Stomach (tissue), 9 donors: ENCODE results near the gene PRKCA. TPM values are rescaled to one million over a fixed set of nuclear protein-coding genes. Genes with fewer than 3 reads are reported as not detected.
"Not testable (repeated sequence)": the region's sequence is repeated elsewhere in the genome, so short reads cannot be mapped to it uniquely, and the experiment has no call there.

ENCODE experiments used
- DNase-seq, 2 donors: peaks; one replicate each; pipeline versions ENCODE4 v3.0.0 to v3.0.0-alpha.2; 2013 to 2019
- H3K27ac ChIP-seq, 5 donors: fragments of 200-600 bp in 4 of 5; sonication (generic) in 4 of 5; one replicate each; pipeline ENCODE4 v1.5.1; 2013 to 2019; ENCODE audit warnings: mild to moderate bottlenecking in 1 of 5, moderate library complexity in 1 of 5
- H3K27me3 ChIP-seq, 3 donors: fragments of 200-600 bp; sonication (generic); one replicate each; pipeline ENCODE4 v1.5.1; 2017 to 2019; ENCODE audit warnings: mixed run types in 1 of 3
- H3K36me3 ChIP-seq, 4 donors: fragments of 200-600 bp; sonication (generic); 1 replicate in 3 of 4; 2 replicates in 1 of 4; pipeline ENCODE4 v1.5.1; 2016 to 2019
- H3K4me1 ChIP-seq, 4 donors: fragments of 200-600 bp; sonication (generic); one replicate each; pipeline ENCODE4 v1.5.1; 2016 to 2019
- H3K4me3 ChIP-seq, 4 donors: fragments of 200-600 bp; sonication (generic) in 3 of 4; one replicate each; pipeline ENCODE4 v1.5.1; 2016 to 2019; ENCODE audit warnings: mild to moderate bottlenecking in 1 of 4
- H3K9me3 ChIP-seq, 4 donors: fragments of 200-600 bp; sonication (generic); one replicate each; pipeline ENCODE4 v1.5.1; 2016 to 2019
- EP300 ChIP-seq: sonication (generic); formaldehyde crosslinking; IDR thresholded peaks from one replicate; pipeline ENCODE4 v1.6.1; 2017; ENCODE audit warnings: antibody characterized with exemption
- POLR2A ChIP-seq, 4 donors: fragments of 450-650 bp; IDR thresholded peaks; one replicate each; pipeline ENCODE4 v1.6.1; 2016; ENCODE audit warnings: antibody characterized with exemption in 4 of 4, control low read depth in 2 of 4, mild to moderate bottlenecking in 1 of 4, moderate library complexity in 1 of 4
- POLR2AphosphoS5 ChIP-seq, 3 donors: sonication (generic); formaldehyde crosslinking; IDR thresholded peaks; one replicate each; pipeline ENCODE4 v1.6.1; 2016; ENCODE audit warnings: antibody characterized with exemption in 3 of 3
- WGBS, 5 donors: extraction: QIAGEN DNeasy Blood & Tissue Kit in 3 of 5; methylation state at CpG; one replicate each; pipeline versions ENCODE4 v1.1.5 to v1.1.7; 2013 to 2018; 5-methylcytosine and 5-hydroxymethylcytosine counted together
- intact Hi-C: fragments of 100-400 bp; cut with DNase I; formaldehyde crosslinking; loops from one replicate; pipeline ENCODE4 v1.15.1; 2023; ENCODE audit warnings: low total_unique reads
- polyA plus RNA-seq, 3 donors: library from polyadenylated mRNA; stranded (reverse); fragments of 200-250 nt; gene quantifications; one replicate each; pipeline ENCODE4 v1.2.3, GENCODE V29; 2013
- total RNA-seq, 5 donors: library from RNA; depleted of rRNA; stranded (reverse); fragments of >200 nt; gene quantifications; one replicate each; pipeline versions ENCODE4 v1.1.0 to v1.2.3, GENCODE V29; 2014 to 2016
- TF ChIP-seq, protein P1 (sequence below), 7 experiments: fragments of 450-650 bp in 4 of 7; fragments of 200-600 bp in 3 of 7; sonication (generic) in 3 of 7; IDR thresholded peaks; one replicate each; pipeline ENCODE4 v1.5.1; 2016 to 2019; ENCODE audit warnings: antibody characterized with exemption in 7 of 7, control low read depth in 2 of 7, mild to moderate bottlenecking in 1 of 7
- donor health status: healthy with polysubstance abuse.
- donor health status: Bipolar disorder and iron deficiency.
- donor health status: healthy.

The PRKCA gene
- total and polyA plus RNA-seq, 8 donors: 2.1 to 41.1 (median 12.2) TPM

DNA sequence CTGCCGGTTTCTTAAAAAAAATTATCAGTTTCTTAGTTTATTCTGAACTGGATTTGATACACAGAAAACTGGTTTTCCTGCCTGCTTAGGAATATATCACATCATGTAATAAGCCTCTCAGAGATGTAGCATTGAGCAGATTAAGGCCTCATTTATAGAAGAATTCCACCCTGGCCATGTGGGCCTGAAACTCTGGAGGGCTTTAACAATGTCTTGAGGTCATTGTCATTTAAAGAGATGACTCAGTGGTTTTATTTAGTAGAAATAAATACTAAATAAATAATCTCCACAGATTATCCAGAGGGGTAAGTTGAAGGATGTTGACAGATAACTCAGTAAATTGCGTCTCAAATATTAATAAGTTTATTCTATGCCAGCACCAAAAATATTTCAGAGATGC is 56.9 kb downstream of the PRKCA start:
- intact Hi-C loops: no loop called here
- Histone ChIP-seq H3K4me1 (peaks cover 0 to 32% (median 0%) of the 10 kb centered on the region in 4 donors), H3K27ac (no peak overlapping the region), H3K36me3 (no peaks in the 10 kb centered on the region), H3K27me3 (no peaks in the 10 kb centered on the region), H3K4me3 (no peak overlapping the region), H3K9me3 (no peaks in the 10 kb centered on the region)
- DNase-seq: no peak
- WGBS, 5 donors: 47 to 57% (median 53%) methylated on average over 2 of the region's 2 CpGs
- TF ChIP-seq EP300 (no peak), POLR2A (IDR thresholded peaks at IDR 0.05) (no peak), POLR2AphosphoS5 (IDR thresholded peaks at IDR 0.05) (no peak)
- TF ChIP-seq, protein P1, sequence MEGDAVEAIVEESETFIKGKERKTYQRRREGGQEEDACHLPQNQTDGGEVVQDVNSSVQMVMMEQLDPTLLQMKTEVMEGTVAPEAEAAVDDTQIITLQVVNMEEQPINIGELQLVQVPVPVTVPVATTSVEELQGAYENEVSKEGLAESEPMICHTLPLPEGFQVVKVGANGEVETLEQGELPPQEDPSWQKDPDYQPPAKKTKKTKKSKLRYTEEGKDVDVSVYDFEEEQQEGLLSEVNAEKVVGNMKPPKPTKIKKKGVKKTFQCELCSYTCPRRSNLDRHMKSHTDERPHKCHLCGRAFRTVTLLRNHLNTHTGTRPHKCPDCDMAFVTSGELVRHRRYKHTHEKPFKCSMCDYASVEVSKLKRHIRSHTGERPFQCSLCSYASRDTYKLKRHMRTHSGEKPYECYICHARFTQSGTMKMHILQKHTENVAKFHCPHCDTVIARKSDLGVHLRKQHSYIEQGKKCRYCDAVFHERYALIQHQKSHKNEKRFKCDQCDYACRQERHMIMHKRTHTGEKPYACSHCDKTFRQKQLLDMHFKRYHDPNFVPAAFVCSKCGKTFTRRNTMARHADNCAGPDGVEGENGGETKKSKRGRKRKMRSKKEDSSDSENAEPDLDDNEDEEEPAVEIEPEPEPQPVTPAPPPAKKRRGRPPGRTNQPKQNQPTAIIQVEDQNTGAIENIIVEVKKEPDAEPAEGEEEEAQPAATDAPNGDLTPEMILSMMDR (IDR thresholded peaks at IDR 0.05): no peak

GRCh38 chr17:66360961-66361565 is 58.6 kb downstream of the PRKCA start:
- DNase-seq, H3K4me3 ChIP-seq, H3K9me3 ChIP-seq, intact Hi-C loops, H3K27me3 ChIP-seq, H3K36me3 ChIP-seq: not testable (repeated sequence)
- Histone ChIP-seq H3K27ac (peak overlapping the region in 1 of 5 donors; percentile 65), H3K4me1 (peaks cover 0 to 41% (median 6%) of the 10 kb centered on the region in 4 donors)
- 94 to 96% (median 96%) methylated on average over 12 of the region's 12 CpGs for WGBS, 5 donors

- intact Hi-C loops: no loop called here
- no peak for DNase-seq
- TF ChIP-seq POLR2AphosphoS5 (IDR thresholded peaks at IDR 0.05) (no peak), EP300 (no peak), POLR2A (IDR thresholded peaks at IDR 0.05) (no peak)
- TF ChIP-seq, protein P1 (IDR thresholded peaks at IDR 0.05): no peak
- H3K36me3 ChIP-seq: no peaks in the 10 kb centered on the region
- H3K9me3 ChIP-seq: no peaks in the 10 kb centered on the region
- H3K27ac ChIP-seq: no peak overlapping the region
- 89 to 97% (median 93%) methylated on average over 10 of the region's 10 CpGs for WGBS, 5 donors
- H3K4me3 ChIP-seq: no peak overlapping the region
- no peaks in the 10 kb centered on the region for H3K27me3 ChIP-seq
- peaks cover 0 to 36% (median 8%) of the 10 kb centered on the region in 4 donors for H3K4me1 ChIP-seq
Measured at GRCh38 chr17:66364508-66364907, 62.1 kb downstream of the PRKCA start.

GRCh38 chr17:66364990-66365490 is 62.6 kb downstream of the PRKCA start:
- H3K4me1 ChIP-seq: peaks cover 0 to 36% (median 8%) of the 10 kb centered on the region in 4 donors
- no peaks in the 10 kb centered on the region for H3K27me3 ChIP-seq
- H3K27ac ChIP-seq: no peak overlapping the region
- no peak for DNase-seq
- WGBS, 5 donors: 31 to 52% (median 38%) methylated on average over 4 of the region's 4 CpGs
- H3K4me3 ChIP-seq: no peak overlapping the region
- H3K9me3 ChIP-seq: no peaks in the 10 kb centered on the region
- intact Hi-C loops: no loop called here
- H3K36me3 ChIP-seq: no peaks in the 10 kb centered on the region
- no peak for TF ChIP-seq POLR2AphosphoS5 (IDR thresholded peaks at IDR 0.05)
- TF ChIP-seq POLR2A (IDR thresholded peaks at IDR 0.05): no peak
- TF ChIP-seq, protein P1 (IDR thresholded peaks at IDR 0.05): no peak
- no peak for TF ChIP-seq EP300

DNA sequence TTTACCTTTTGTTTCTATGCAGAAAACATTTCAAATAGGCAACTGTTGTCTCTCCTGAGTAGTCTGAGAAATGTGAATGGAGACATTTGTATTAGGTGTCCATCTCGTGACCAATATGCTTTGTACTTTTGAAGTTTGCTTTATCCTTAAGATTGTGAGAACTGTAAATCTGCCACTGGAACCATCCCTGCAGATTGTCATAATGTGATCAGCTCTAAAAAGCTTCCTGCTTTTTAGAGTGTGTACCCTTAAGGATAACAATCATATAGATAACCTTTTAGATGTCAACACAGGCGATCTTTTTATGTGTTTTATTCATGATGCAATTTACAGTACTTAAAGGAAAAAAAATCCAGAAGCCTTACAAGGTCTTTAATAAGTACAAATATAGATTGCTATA is 63.5 kb downstream of the PRKCA start:
- no peak overlapping the region for H3K4me3 ChIP-seq
- DNase-seq: no peak
- intact Hi-C loops: no loop called here
- WGBS, 5 donors: 30 to 65% (median 32%) methylated on average over 2 of the region's 2 CpGs
- no peak overlapping the region for H3K27ac ChIP-seq
- H3K27me3 ChIP-seq: no peaks in the 10 kb centered on the region
- H3K9me3 ChIP-seq: no peaks in the 10 kb centered on the region
- TF ChIP-seq POLR2A (IDR thresholded peaks at IDR 0.05) (no peak), POLR2AphosphoS5 (IDR thresholded peaks at IDR 0.05) (no peak), EP300 (no peak)
- TF ChIP-seq, protein P1 (IDR thresholded peaks at IDR 0.05): no peak
- H3K36me3 ChIP-seq: no peaks in the 10 kb centered on the region
- peaks cover 0 to 28% (median 8%) of the 10 kb centered on the region in 4 donors for H3K4me1 ChIP-seq
